Osteoblast (primary cell): ENCODE data around the gene NPAS1. TPM values are rescaled to one million over a fixed set of nuclear protein-coding genes. Genes with fewer than 3 reads are reported as not detected.

Experiments used
- DNase-seq: peaks from one replicate; pipeline ENCODE4 v3.0.0; 2011; ENCODE audit warnings: low spot score, mixed read lengths; ENCODE audit not compliant: insufficient read length; ENCODE audit errors: missing footprints
- H2AFZ ChIP-seq: 2 replicates; pipeline ENCODE4 v1.6.0; 2011; ENCODE audit warnings: mild to moderate bottlenecking, low read length
- H3K27ac ChIP-seq: 2 replicates; pipeline ENCODE4 v1.5.1; 2011; ENCODE audit warnings: mild to moderate bottlenecking, low read depth, low read length, moderate library complexity
- H3K27me3 ChIP-seq: 2 replicates; pipeline ENCODE4 v1.6.0; 2012; ENCODE audit warnings: mild to moderate bottlenecking, control low read depth, inconsistent platforms, low read length, moderate library complexity; ENCODE audit not compliant: insufficient read depth
- H3K36me3 ChIP-seq: 2 replicates; pipeline ENCODE4 v1.5.1; 2011; ENCODE audit warnings: mild to moderate bottlenecking, low read length, control low read depth, moderate library complexity; ENCODE audit not compliant: insufficient read depth
- H3K4me1 ChIP-seq: 2 replicates; pipeline ENCODE4 v1.5.1; 2011; ENCODE audit warnings: mild to moderate bottlenecking, low read length, control low read depth, moderate library complexity; ENCODE audit not compliant: insufficient read depth
- H3K4me2 ChIP-seq: 2 replicates; pipeline ENCODE4 v1.6.0; 2011; ENCODE audit warnings: mild to moderate bottlenecking, low read length; ENCODE audit not compliant: insufficient read depth
- H3K4me3 ChIP-seq: fragments of 200-600 bp; sonication (generic); 3 replicates; pipeline ENCODE4 v1.5.1; 2012; ENCODE audit warnings: mild to moderate bottlenecking, low read length, inconsistent platforms; ENCODE audit not compliant: insufficient read depth
- H3K79me2 ChIP-seq: 2 replicates; pipeline ENCODE4 v1.6.0; 2012; ENCODE audit warnings: mild to moderate bottlenecking, low read length, control low read depth, inconsistent platforms; ENCODE audit not compliant: insufficient read depth
- H3K9me3 ChIP-seq: 2 replicates; pipeline ENCODE4 v1.5.1; 2011; ENCODE audit warnings: low read depth, low read length, control low read depth
- H4K20me1 ChIP-seq: 2 replicates; pipeline ENCODE4 v1.6.0; 2012; ENCODE audit warnings: mild to moderate bottlenecking, low read length, control low read depth; ENCODE audit not compliant: insufficient read depth
- CTCF ChIP-seq: IDR thresholded peaks from 2 replicates; pipeline ENCODE4 v1.5.1; 2011; ENCODE audit warnings: mild to moderate bottlenecking, low read depth, low read length, moderate library complexity; ENCODE audit errors: extremely low read depth
- total RNA-seq: library from RNA; depleted of rRNA; stranded (reverse); fragments of >200 nt; gene quantifications from 2 replicates; pipeline ENCODE4 v1.2.3, GENCODE V29; 2012

The NPAS1 gene
- total RNA-seq: 0.72 and 1.2 TPM in 2 replicates

- peak within 1 kb of the TSS; percentile 69 for H3K4me3 ChIP-seq
- H2AFZ ChIP-seq: no peak within 1 kb of the TSS
- peak within 1 kb of the TSS; percentile 84 for H3K4me2 ChIP-seq
- no peak within 1 kb of the TSS for H3K27ac ChIP-seq
- peaks cover 3% of the 10 kb centered on the region for H3K4me1 ChIP-seq
- H3K79me2 ChIP-seq: no peaks in the 10 kb centered on the region
- H3K9me3 ChIP-seq: no peaks in the 10 kb centered on the region
- TF ChIP-seq CTCF: no peak
- H3K27me3 ChIP-seq: peaks cover 4% of the 10 kb centered on the region
- H4K20me1 ChIP-seq: no peaks in the 10 kb centered on the region
- peak; percentile 93 for DNase-seq
- no peaks in the 10 kb centered on the region for H3K36me3 ChIP-seq
Measured at GRCh38 chr19:47019431-47020041, at the start of gene NPAS1. Gene NPAS1 (plus strand): TSS chr19:47019837. CDS start chr19:47021048, 1,211 bp downstream.

- H3K27ac ChIP-seq: peak overlapping the region; percentile 98
- TF ChIP-seq CTCF: no peak
- H3K9me3 ChIP-seq: no peaks in the 10 kb centered on the region
- peaks cover 66% of the 10 kb centered on the region for H3K79me2 ChIP-seq
- H3K4me1 ChIP-seq: peaks cover 39% of the 10 kb centered on the region
- no peak overlapping the region for H3K4me3 ChIP-seq
- no peaks in the 10 kb centered on the region for H3K27me3 ChIP-seq
- peak overlapping the region; percentile 35 for H3K4me2 ChIP-seq
- DNase-seq: peak; percentile 88
- H2AFZ ChIP-seq: no peak overlapping the region
- H4K20me1 ChIP-seq: no peaks in the 10 kb centered on the region
- H3K36me3 ChIP-seq: peaks cover 19% of the 10 kb centered on the region
Measured at GRCh38 chr19:46970815-46971214, 48.8 kb upstream of the NPAS1 start.

DNA sequence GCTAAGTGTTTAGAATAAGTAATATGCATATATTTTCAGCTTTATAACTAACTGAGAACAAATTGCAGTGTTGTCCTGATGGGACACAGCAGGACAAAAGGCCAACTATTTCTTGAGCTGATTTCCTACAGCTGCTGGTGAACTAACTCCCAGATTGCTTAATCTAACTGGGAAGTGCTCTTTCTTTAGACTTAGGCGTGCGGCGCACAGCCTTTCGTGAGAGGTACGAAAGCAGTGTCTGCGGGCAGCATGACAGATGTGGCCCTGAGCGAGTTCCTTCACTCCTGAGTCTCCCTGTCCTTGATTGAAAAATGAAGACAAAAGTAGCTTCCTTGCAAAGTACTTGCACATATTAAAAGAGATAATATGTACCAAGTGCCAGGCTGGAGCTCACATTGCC is 47.3 kb upstream of the NPAS1 start:
- Histone ChIP-seq H3K27ac (peak overlapping the region; percentile 98), H3K4me1 (peaks cover 52% of the 10 kb centered on the region), H3K9me3 (no peaks in the 10 kb centered on the region), H3K79me2 (peaks cover 54% of the 10 kb centered on the region), H3K4me2 (no peak overlapping the region), H2AFZ (no peak overlapping the region), H3K36me3 (peaks cover 8% of the 10 kb centered on the region), H3K4me3 (no peak overlapping the region), H4K20me1 (no peaks in the 10 kb centered on the region), H3K27me3 (no peaks in the 10 kb centered on the region)
- DNase-seq: no peak
- no peak for TF ChIP-seq CTCF

DNA sequence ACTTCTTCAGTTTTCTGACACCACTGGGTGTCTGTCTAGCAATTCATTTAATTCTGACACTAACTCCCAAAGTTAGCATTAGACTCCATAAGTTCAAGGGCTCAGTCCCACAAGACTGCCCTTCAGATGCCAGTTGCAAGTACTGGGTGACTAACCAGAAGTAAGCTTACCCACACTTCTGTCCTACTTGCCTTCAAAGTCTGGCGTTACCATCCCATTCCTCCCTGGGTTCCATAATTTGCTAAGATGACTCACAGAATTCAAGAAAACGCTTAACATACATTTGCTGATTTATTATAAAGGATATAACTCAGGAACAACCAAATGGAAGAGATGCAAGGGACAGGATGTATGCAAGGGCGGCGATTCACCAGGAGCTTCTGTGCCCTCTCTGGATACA is 45.5 kb upstream of the NPAS1 start:
- Histone ChIP-seq H3K27me3 (no peaks in the 10 kb centered on the region), H3K36me3 (peaks cover 7% of the 10 kb centered on the region), H3K4me2 (no peak overlapping the region), H3K4me1 (peaks cover 65% of the 10 kb centered on the region), H2AFZ (no peak overlapping the region), H3K79me2 (peaks cover 54% of the 10 kb centered on the region), H4K20me1 (no peaks in the 10 kb centered on the region), H3K27ac (peak overlapping the region; percentile 99), H3K9me3 (no peaks in the 10 kb centered on the region), H3K4me3 (no peak overlapping the region)
- TF ChIP-seq CTCF: no peak
- DNase-seq: no peak
